ENCODE results near the gene POC1A.

GRCh38 chr3:52128118-52128683 is 26.0 kb downstream of the POC1A start:
- TF ChIP-seq CTCF (IDR thresholded peaks at IDR 0.05) (no peak), POLR2AphosphoS5 (IDR thresholded peaks at IDR 0.05) (no peak), EP300 (IDR thresholded peaks at IDR 0.05) (no peak), POLR2A (IDR thresholded peaks at IDR 0.05) (no peak)
